ENCODE data around the gene GALK2. TPM values are rescaled to one million over a fixed set of nuclear protein-coding genes. Genes with fewer than 3 reads are reported as not detected.

Gene GALK2
- total RNA-seq, 2 donors from 2014 or later: 22.9 to 35.9 TPM

DNA sequence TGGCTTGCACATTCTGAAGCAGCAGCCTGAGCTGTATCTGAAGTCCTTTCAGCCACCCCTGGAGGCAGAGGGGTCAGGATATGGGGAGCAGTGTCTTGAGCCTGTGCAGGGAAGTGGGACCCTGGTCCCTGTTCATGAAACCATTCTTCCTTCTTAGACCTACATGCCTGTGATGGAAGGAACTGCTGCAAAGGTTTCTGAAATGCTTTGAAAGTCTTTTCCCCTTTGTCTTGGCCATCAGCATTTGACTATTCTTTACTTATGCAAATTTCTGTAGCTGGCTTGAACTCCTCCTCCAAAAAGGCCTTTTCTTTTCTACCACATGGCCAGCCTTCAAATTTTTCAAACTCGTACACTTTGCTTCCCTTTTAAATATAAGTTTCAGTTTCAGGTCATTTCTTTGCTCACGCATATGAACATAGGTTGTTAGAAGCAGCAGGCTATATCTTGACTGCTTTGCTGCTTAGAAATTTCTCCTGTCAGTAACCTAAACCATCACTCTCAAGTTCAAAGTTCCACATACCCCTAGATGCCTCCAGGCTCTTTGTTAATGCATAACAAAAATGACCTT, 62.3 kb downstream of the GALK2 start:
- no peak for ATAC-seq (ENCODE audit: insufficient number of reproducible peaks, low FRiP score, low read depth)
- Histone ChIP-seq H3K27me3 (replicated peaks; ENCODE audit: insufficient read depth) (no peaks in the 10 kb centered on the region), H3K36me3 (no peaks in the 10 kb centered on the region), H3K4me3 (no peak overlapping the region), H3K27ac (no peak overlapping the region), H3K9me3 (peaks cover 9% of the 10 kb centered on the region), H3K4me1 (ENCODE audit: control insufficient read depth in 1 of 2, low read depth in 2 of 2) (no peaks in the 10 kb centered on the region)
- no peak for DNase-seq (ENCODE audit: low spot score)
- TF ChIP-seq, protein P1, sequence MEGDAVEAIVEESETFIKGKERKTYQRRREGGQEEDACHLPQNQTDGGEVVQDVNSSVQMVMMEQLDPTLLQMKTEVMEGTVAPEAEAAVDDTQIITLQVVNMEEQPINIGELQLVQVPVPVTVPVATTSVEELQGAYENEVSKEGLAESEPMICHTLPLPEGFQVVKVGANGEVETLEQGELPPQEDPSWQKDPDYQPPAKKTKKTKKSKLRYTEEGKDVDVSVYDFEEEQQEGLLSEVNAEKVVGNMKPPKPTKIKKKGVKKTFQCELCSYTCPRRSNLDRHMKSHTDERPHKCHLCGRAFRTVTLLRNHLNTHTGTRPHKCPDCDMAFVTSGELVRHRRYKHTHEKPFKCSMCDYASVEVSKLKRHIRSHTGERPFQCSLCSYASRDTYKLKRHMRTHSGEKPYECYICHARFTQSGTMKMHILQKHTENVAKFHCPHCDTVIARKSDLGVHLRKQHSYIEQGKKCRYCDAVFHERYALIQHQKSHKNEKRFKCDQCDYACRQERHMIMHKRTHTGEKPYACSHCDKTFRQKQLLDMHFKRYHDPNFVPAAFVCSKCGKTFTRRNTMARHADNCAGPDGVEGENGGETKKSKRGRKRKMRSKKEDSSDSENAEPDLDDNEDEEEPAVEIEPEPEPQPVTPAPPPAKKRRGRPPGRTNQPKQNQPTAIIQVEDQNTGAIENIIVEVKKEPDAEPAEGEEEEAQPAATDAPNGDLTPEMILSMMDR (IDR thresholded peaks at IDR 0.05): no peak

DNA sequence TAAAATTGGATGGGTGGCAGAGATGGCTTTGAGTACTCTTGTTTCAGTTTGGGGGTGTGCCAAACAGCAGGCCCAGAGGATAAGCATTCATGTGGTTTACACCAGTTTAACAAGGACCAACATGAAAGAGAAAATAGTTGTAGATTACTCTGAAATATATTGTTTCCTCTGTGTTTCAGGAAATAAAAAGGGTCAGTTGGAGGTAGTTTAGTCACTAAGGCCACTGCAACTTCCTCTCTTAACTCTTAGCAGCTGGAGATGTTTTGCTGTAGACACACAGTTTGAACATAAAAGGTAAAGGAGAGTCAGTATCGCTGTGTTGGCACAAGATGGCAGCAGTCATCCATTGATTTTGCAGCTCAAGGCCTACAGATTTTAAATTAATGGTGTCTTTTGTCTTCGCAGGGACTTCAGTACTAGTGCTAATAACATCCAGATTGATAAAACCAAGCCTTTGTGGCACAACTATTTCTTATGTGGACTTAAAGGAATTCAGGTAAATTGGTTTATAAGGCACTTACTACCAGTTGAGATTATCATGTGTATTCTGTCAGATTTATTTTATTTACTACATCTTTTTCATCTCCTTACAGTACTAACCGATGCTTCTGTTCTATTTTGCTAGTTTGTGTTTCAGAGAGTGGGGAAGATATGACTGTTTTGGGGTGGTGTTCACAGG, 65.5 kb downstream of the GALK2 start:
- DNase-seq (ENCODE audit: low spot score): no peak
- TF ChIP-seq, protein P1 (IDR thresholded peaks at IDR 0.05): peak; percentile 66
- no peaks in the 10 kb centered on the region for H3K36me3 ChIP-seq
- H3K4me3 ChIP-seq: no peak overlapping the region
- peaks cover 0 to 17% of the 10 kb centered on the region in 2 donors for H3K4me1 ChIP-seq (ENCODE audit: control insufficient read depth in 1 of 2, low read depth in 2 of 2)
- H3K27me3 ChIP-seq (replicated peaks; ENCODE audit: insufficient read depth): no peaks in the 10 kb centered on the region
- ATAC-seq (ENCODE audit: insufficient number of reproducible peaks, low FRiP score, low read depth): peak; percentile 55
- H3K27ac ChIP-seq: no peak overlapping the region
- no peaks in the 10 kb centered on the region for H3K9me3 ChIP-seq

DNA sequence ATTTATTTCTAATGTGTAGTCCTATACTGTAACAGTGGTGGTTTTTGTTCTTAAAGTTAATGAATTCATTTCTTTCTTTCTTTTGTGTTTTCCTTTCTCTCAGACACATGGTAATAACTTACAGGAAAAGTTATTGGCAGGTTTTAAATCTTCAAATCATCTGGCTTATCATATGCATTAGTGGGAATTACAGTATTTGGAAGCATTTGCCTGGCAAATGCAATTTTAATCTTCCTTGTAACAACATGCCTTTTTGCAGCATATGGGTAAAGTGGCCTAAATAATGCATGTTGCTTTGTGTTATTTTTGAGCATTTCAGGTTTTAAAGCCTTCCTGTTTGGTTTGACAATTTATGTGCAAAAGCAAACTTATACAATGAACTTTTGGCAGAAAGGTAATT, 66.8 kb downstream of the GALK2 start:
- Histone ChIP-seq H3K27ac (no peak overlapping the region), H3K4me3 (no peak overlapping the region), H3K9me3 (no peaks in the 10 kb centered on the region), H3K4me1 (ENCODE audit: control insufficient read depth in 1 of 2, low read depth in 2 of 2) (peaks cover 0 to 17% of the 10 kb centered on the region in 2 donors), H3K36me3 (no peaks in the 10 kb centered on the region), H3K27me3 (replicated peaks; ENCODE audit: insufficient read depth) (no peaks in the 10 kb centered on the region)
- ATAC-seq (ENCODE audit: insufficient number of reproducible peaks, low FRiP score, low read depth) (no peak), DNase-seq (ENCODE audit: low spot score) (no peak)
- TF ChIP-seq, protein P1 (IDR thresholded peaks at IDR 0.05): no peak

DNA sequence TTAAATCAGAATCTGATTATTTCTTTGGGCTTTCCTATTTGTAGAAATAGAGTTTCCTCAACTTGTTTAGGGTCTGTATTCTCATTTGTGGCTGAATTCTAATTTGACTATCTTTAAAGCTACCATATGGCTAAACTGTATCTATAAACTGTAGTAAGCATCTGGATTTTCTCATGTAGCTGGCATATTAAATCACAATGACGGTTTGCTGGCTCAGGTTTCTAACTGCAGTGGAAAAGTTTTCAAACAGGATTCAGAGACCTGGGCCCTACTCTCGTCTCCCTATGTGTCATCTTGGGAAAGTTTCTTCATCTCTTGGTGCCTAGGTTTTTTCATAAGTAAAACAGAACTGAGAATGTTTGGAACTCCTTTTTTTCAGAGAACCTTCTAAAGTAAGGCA, 68.3 kb downstream of the GALK2 start:
- DNase-seq (ENCODE audit: low spot score) (no peak), ATAC-seq (ENCODE audit: insufficient number of reproducible peaks, low FRiP score, low read depth) (no peak)
- H3K4me1 ChIP-seq (ENCODE audit: control insufficient read depth in 1 of 2, low read depth in 2 of 2): peaks cover 0 to 17% of the 10 kb centered on the region in 2 donors
- TF ChIP-seq, protein P1 (IDR thresholded peaks at IDR 0.05): no peak
- no peaks in the 10 kb centered on the region for H3K36me3 ChIP-seq
- no peaks in the 10 kb centered on the region for H3K27me3 ChIP-seq (replicated peaks; ENCODE audit: insufficient read depth)
- H3K27ac ChIP-seq: no peak overlapping the region
- no peaks in the 10 kb centered on the region for H3K9me3 ChIP-seq
- H3K4me3 ChIP-seq: no peak overlapping the region

DNA sequence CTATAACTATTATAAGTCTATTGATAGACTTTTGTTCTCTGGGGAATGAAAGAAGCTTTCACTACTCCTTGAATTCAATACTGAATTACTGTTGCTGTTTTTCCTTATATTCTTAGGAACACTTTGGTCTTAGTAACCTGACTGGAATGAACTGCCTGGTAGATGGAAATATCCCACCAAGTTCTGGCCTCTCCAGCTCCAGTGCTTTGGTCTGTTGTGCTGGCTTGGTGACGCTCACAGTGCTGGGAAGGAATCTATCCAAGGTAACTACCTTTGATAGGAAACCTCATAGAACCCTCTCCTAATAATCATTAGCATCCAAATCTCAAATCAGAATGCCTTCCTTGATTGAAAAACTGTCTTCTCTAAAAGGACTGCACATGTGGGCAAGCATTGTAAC, 69.1 kb downstream of the GALK2 start:
- ATAC-seq (ENCODE audit: insufficient number of reproducible peaks, low FRiP score, low read depth) (no peak), DNase-seq (ENCODE audit: low spot score) (no peak)
- H3K4me3 ChIP-seq: no peak overlapping the region
- TF ChIP-seq, protein P1 (IDR thresholded peaks at IDR 0.05): no peak
- no peaks in the 10 kb centered on the region for H3K36me3 ChIP-seq
- no peak overlapping the region for H3K27ac ChIP-seq
- H3K4me1 ChIP-seq (ENCODE audit: control insufficient read depth in 1 of 2, low read depth in 2 of 2): peaks cover 0 to 17% of the 10 kb centered on the region in 2 donors
- H3K27me3 ChIP-seq (replicated peaks; ENCODE audit: insufficient read depth): no peaks in the 10 kb centered on the region
- H3K9me3 ChIP-seq: no peaks in the 10 kb centered on the region

Measured in thoracic aorta (tissue), 2 donors.